Neural progenitor cell (in vitro differentiated cells): ENCODE data around the gene STAG1. TPM values are rescaled to one million over a fixed set of nuclear protein-coding genes. Genes with fewer than 3 reads are reported as not detected.

Experiments
- DNase-seq: peaks from one replicate; pipeline ENCODE4 v3.0.0-alpha.2; 2016; ENCODE audit warnings: low spot score
- H2AFZ ChIP-seq: fragments of 200-600 bp; sonication (generic); replicated peaks from 2 replicates; pipeline ENCODE4 v1.6.1; 2016; ENCODE audit warnings: antibody characterized with exemption
- H3F3A ChIP-seq: fragments of 200-600 bp; sonication (generic); 2 replicates; pipeline ENCODE4 v1.6.1; 2016; ENCODE audit warnings: antibody characterized with exemption, low read depth
- H3K27ac ChIP-seq: fragments of 200-600 bp; sonication (generic); 2 replicates; pipeline ENCODE4 v1.5.1; 2016; ENCODE audit warnings: mild to moderate bottlenecking
- H3K27me3 ChIP-seq: fragments of 200-600 bp; sonication (generic); 2 replicates; pipeline ENCODE4 v1.6.1; 2016; ENCODE audit warnings: mild to moderate bottlenecking, moderate library complexity
- H3K36me3 ChIP-seq: fragments of 200-600 bp; sonication (generic); 2 replicates; pipeline ENCODE4 v1.5.1; 2016
- H3K4me1 ChIP-seq: fragments of 200-600 bp; sonication (generic); 2 replicates; pipeline ENCODE4 v1.6.1; 2016; ENCODE audit warnings: mixed run types
- H3K4me2 ChIP-seq: fragments of 200-600 bp; sonication (generic); 2 replicates; pipeline ENCODE4 v1.6.1; 2016
- H3K4me3 ChIP-seq: fragments of 200-600 bp; sonication (generic); 2 replicates; pipeline ENCODE4 v1.5.1; 2016
- H3K79me2 ChIP-seq: fragments of 200-600 bp; sonication (generic); 2 replicates; pipeline ENCODE4 v1.6.1; 2016; ENCODE audit warnings: low read depth
- H3K9ac ChIP-seq: fragments of 200-600 bp; sonication (generic); 2 replicates; pipeline ENCODE4 v1.6.1; 2016
- H3K9me3 ChIP-seq: fragments of 200-600 bp; sonication (generic); 2 replicates; pipeline ENCODE4 v1.5.1; 2016; ENCODE audit warnings: low read depth
- H4K20me1 ChIP-seq: fragments of 200-600 bp; sonication (generic); 2 replicates; pipeline ENCODE4 v1.6.1; 2016; ENCODE audit warnings: low read depth
- H3K27ac Mint-ChIP-seq: 3 replicates; pipeline ENCODE4 v1.8.0; 2021; ENCODE audit warnings: mixed read lengths
- H3K27me3 Mint-ChIP-seq: 2 replicates; pipeline ENCODE4 v1.8.0; 2022; ENCODE audit warnings: low read depth, mild to moderate bottlenecking, inconsistent platforms, moderate library complexity, mixed read lengths; ENCODE audit not compliant: insufficient read depth
- H3K36me3 Mint-ChIP-seq: 3 replicates; pipeline ENCODE4 v1.8.0; 2021; ENCODE audit warnings: mixed read lengths
- H3K4me1 Mint-ChIP-seq: 3 replicates; pipeline ENCODE4 v1.8.0; 2021; ENCODE audit warnings: mixed read lengths
- H3K4me3 Mint-ChIP-seq: 3 replicates; pipeline ENCODE4 v1.8.0; 2021; ENCODE audit warnings: mild to moderate bottlenecking, moderate library complexity, mixed read lengths
- H3K9me3 Mint-ChIP-seq: 3 replicates; pipeline ENCODE4 v1.8.0; 2020; ENCODE audit warnings: mixed read lengths
- EZH2 ChIP-seq: fragments of 200-600 bp; sonication (generic); IDR thresholded peaks from 2 replicates; pipeline ENCODE4 v1.6.1; 2017; ENCODE audit warnings: antibody characterized with exemption, mild to moderate bottlenecking, moderate library complexity
- EZH2phosphoT487 ChIP-seq: fragments of 200-600 bp; sonication (generic); IDR thresholded peaks from 2 replicates; pipeline ENCODE4 v1.6.1; 2017; ENCODE audit warnings: antibody characterized with exemption
- total RNA-seq: library from RNA; depleted of rRNA; stranded (reverse); fragments of >200 nt; gene quantifications from 2 replicates; pipeline ENCODE4 v1.2.3, GENCODE V29; 2015; ENCODE audit warnings: low replicate concordance
- TF ChIP-seq, protein P1 (sequence below): fragments of 200-600 bp; sonication (generic); IDR thresholded peaks from 2 replicates; pipeline ENCODE4 v1.5.1; 2017; ENCODE audit warnings: antibody characterized with exemption, mild to moderate bottlenecking

Gene STAG1
- total RNA-seq, 1 donor from 2014 or later = 38.3 TPM

DNA sequence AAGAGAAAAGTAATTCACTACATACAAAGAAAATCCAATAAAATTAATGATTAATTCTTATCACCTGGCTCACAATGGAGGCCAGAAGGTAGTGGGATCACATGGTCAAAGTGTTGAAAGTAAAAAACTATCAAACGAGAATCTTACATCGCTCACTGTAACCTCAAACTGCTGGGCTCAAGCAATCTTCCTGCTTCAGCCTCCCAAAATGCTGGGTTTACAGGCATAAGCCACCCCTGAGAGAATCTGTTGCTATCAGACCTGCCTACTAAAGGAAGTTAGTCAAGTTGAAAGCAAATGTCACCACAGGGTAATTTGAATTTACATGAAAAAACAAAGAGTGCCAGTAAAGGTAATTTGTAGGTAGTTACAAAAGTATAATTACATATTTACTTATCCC, 398.7 kb downstream of the STAG1 start:
- Mint-ChIP-seq H3K9me3 (peaks cover 5% of the 10 kb centered on the region), H3K27ac (no peak overlapping the region), H3K27me3 (no peaks in the 10 kb centered on the region), H3K36me3 (peaks cover 14% of the 10 kb centered on the region), H3K4me1 (peaks cover 9% of the 10 kb centered on the region), H3K4me3 (no peak overlapping the region)
- H3K4me2 ChIP-seq = no peak overlapping the region
- no peaks in the 10 kb centered on the region for H3K79me2 ChIP-seq
- TF ChIP-seq, protein P1, sequence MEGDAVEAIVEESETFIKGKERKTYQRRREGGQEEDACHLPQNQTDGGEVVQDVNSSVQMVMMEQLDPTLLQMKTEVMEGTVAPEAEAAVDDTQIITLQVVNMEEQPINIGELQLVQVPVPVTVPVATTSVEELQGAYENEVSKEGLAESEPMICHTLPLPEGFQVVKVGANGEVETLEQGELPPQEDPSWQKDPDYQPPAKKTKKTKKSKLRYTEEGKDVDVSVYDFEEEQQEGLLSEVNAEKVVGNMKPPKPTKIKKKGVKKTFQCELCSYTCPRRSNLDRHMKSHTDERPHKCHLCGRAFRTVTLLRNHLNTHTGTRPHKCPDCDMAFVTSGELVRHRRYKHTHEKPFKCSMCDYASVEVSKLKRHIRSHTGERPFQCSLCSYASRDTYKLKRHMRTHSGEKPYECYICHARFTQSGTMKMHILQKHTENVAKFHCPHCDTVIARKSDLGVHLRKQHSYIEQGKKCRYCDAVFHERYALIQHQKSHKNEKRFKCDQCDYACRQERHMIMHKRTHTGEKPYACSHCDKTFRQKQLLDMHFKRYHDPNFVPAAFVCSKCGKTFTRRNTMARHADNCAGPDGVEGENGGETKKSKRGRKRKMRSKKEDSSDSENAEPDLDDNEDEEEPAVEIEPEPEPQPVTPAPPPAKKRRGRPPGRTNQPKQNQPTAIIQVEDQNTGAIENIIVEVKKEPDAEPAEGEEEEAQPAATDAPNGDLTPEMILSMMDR = no peak
- TF ChIP-seq EZH2phosphoT487 (no peak), EZH2 (no peak)
- H3K27ac ChIP-seq = no peak overlapping the region
- peaks cover 4% of the 10 kb centered on the region for H3K4me1 ChIP-seq
- no peak overlapping the region for H3K4me3 ChIP-seq
- H3K36me3 ChIP-seq = no peaks in the 10 kb centered on the region
- no peak for DNase-seq
- no peaks in the 10 kb centered on the region for H3K27me3 ChIP-seq
- H2AFZ ChIP-seq = no peak overlapping the region
- no peak overlapping the region for H3K9ac ChIP-seq
- H3K9me3 ChIP-seq = no peaks in the 10 kb centered on the region
- H3F3A ChIP-seq = no peaks in the 10 kb centered on the region
- H4K20me1 ChIP-seq = no peaks in the 10 kb centered on the region

GRCh38 chr3:136351905-136352304, 400.3 kb downstream of the STAG1 start:
- Histone ChIP-seq H3F3A (no peaks in the 10 kb centered on the region), H3K9ac (no peak overlapping the region), H3K27ac (no peak overlapping the region), H3K4me3 (no peak overlapping the region), H3K4me2 (no peak overlapping the region), H3K4me1 (peaks cover 4% of the 10 kb centered on the region), H2AFZ (no peak overlapping the region), H3K79me2 (no peaks in the 10 kb centered on the region), H3K36me3 (no peaks in the 10 kb centered on the region), H4K20me1 (no peaks in the 10 kb centered on the region), H3K9me3 (no peaks in the 10 kb centered on the region), H3K27me3 (no peaks in the 10 kb centered on the region)
- H3K4me3 Mint-ChIP-seq = no peak overlapping the region
- peaks cover 5% of the 10 kb centered on the region for H3K9me3 Mint-ChIP-seq
- peaks cover 12% of the 10 kb centered on the region for H3K36me3 Mint-ChIP-seq
- DNase-seq = peak; percentile 4
- peaks cover 9% of the 10 kb centered on the region for H3K4me1 Mint-ChIP-seq
- H3K27ac Mint-ChIP-seq = no peak overlapping the region
- no peak for TF ChIP-seq EZH2phosphoT487
- TF ChIP-seq, protein P1 = peak; percentile 32
- H3K27me3 Mint-ChIP-seq = no peaks in the 10 kb centered on the region

DNA sequence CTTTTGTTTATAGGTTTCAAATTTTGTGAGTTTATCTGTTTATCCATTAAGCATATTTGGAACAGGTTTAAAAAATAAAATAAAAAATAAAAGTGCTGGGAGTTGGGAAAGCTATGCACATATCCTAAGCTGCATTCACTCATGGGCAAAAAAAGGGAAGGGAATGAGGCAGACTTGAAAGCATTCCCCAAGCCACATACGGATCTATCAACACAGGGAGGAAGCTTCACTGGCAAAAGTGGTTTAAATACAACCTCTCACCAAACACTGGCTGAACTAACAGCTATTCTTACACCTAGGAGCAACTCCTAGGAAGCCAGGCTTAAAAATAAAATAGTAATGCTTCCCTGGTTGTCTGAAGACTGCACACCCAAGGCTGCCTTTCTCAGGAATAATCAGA, 400.8 kb downstream of the STAG1 start:
- Mint-ChIP-seq H3K27ac (no peak overlapping the region), H3K27me3 (no peaks in the 10 kb centered on the region), H3K9me3 (peaks cover 5% of the 10 kb centered on the region), H3K4me3 (no peak overlapping the region), H3K36me3 (peaks cover 12% of the 10 kb centered on the region), H3K4me1 (peaks cover 9% of the 10 kb centered on the region)
- Histone ChIP-seq H2AFZ (no peak overlapping the region), H4K20me1 (no peaks in the 10 kb centered on the region), H3F3A (no peaks in the 10 kb centered on the region), H3K9me3 (no peaks in the 10 kb centered on the region), H3K36me3 (no peaks in the 10 kb centered on the region), H3K79me2 (no peaks in the 10 kb centered on the region), H3K4me3 (no peak overlapping the region), H3K27me3 (no peaks in the 10 kb centered on the region), H3K9ac (no peak overlapping the region), H3K4me1 (peaks cover 4% of the 10 kb centered on the region), H3K4me2 (no peak overlapping the region), H3K27ac (peak overlapping the region; percentile 53)
- DNase-seq = no peak
- TF ChIP-seq, protein P1 = no peak
- TF ChIP-seq EZH2 (no peak), EZH2phosphoT487 (no peak)
